Raji (cell line): ENCODE results near the gene KRAS.

ENCODE experiments used
- POLR2A ChIP-seq: IDR thresholded peaks from 2 replicates; pipeline ENCODE4 v1.6.1; 2011; ENCODE audit warnings: low read depth, low read length, control low read depth; ENCODE audit not compliant: insufficient read depth

KRAS gene

DNA sequence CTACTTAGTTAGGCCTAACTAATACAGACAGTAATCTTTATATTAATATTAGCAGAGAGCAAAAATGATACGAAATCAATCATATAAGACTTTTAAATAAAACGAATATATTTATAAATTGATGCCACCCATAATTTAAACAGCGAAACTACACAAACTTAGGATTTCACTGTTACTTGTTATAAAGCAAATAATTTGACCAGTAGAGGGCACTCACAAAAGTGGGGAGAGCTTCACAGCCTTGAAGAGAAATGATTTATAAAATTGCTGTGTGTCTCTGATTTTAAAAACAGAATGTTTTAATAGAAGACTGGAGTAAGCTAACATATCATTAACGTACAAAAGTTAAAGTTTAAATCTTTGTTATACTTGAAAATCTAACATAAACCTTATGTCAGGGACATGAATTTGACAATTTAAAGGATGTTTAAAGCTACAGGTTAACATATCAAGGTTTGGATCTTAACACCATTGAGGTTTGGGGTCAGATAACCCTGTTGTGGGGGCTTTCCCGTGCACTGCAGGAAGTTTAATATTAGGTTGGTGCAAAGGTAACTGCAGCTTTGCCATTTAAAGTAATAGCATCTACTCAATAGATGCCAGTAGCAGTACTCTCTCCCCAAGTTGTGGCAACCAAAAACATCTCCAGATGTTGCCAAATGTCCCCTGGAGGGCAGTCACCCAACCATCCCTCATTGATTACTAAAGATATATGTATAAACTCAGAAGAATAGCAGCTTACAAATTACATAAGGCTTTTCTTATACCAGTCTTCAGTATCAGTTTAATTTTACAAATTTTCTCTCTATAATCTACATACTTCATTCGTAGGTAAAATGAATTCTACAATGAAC lies 9.3 kb downstream of the KRAS start:
- no peak for TF ChIP-seq POLR2A

DNA sequence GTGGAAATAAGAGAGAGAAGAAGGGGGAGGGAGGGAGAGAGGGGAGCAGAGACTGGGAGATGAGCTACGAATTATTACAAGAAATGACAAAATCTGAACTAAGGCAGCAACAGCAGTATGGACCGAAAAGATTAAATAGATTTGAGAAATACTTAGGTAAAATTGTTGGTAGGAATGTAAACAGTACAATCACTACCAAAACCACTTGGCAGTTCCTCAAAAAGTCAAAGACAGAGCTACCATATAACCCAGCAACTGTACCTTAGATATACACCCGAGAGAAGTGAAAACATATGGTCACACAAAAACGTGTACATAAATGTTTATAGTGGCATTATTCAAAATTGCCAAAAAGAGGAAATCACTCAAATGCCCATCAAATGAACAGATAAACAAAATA lies 14.1 kb downstream of the KRAS start:
- TF ChIP-seq POLR2A: no peak

GRCh38 chr12:25236190-25236589 lies 14.5 kb downstream of the KRAS start:
- TF ChIP-seq POLR2A: no peak

DNA sequence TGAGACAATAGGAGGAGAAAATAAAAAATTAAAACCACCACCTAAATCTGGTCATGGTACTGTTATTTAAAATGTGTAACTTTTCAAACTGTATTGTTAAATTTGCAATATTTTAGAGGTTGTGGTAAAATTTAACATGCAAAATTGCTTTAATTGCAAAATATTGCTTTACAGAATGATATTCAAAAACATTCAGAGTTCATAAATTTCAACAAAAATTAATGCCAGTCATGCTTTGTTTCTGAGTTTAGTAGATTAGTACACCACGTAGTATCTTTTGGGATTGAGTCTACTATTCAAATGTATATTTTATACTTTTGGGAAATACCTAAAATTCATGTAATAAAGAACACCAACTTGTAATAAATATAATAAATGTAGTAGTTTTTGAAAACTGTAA lies 37.4 kb downstream of the KRAS start:
- TF ChIP-seq POLR2A: no peak

DNA sequence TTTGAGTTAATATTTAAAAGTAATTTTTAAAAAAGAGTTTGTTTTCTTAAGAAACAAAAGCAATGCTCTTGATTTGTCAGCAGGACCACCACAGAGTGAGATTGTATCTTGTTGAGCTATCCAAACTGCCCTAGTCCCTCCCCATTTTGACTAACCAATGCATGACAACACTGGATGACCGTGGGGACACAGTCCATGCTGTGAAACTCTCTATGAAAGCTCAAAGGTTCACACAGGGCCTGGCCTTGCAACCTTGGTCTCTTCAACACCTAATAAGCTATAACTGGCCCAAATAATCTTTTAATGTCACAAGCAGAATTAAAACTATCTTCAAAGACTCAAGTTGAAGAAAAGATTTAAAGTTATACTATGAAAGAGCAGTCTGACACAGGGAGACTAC lies 42.2 kb downstream of the KRAS start:
- TF ChIP-seq POLR2A: no peak

- no peak for TF ChIP-seq POLR2A
Measured at GRCh38 chr12:25207846-25208245, 42.9 kb downstream of the KRAS start.

DNA sequence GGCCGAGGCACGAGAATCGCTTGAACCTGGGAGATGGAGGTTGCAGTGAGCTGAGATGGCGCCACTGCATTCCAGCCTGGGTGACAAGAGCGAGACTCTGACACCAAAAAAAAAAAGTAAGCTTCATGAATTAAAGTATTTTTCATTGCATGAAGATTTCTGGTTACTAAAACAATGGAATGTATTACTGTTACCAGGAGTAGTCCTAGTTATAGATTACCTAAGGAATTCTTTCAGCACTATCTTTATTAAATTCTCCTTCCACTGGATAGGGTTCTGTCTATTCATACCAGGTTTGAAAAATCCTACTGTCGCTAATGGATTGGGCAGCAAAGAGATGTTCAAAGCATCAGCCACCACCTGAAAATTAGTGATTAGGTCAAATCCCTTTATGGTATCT lies 43.3 kb downstream of the KRAS start:
- TF ChIP-seq POLR2A: no peak

GRCh38 chr12:25202137-25202536 lies 48.6 kb downstream of the KRAS start:
- TF ChIP-seq POLR2A: no peak

DNA sequence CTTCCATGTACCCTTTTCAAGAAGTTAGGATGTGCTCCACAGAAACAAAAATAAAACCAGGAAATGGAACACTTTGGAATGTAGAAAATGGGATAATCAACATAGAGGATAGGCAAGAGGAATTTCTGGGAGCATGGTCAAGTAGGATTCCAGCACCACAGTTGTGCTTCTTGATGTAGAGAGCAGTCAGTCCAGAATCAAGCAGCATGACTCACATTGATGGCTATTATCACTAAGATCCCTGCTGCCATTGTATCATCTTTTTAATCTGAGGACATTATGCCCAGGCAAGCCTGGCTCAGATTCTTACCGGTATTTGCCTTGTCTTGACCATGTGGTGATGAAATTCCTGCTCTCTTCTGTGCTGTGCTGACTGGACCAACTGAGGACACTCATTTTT lies 50.0 kb downstream of the KRAS start:
- TF ChIP-seq POLR2A: no peak

- no peak for TF ChIP-seq POLR2A
Measured at GRCh38 chr12:25197608-25198007, 53.1 kb downstream of the KRAS start.

DNA sequence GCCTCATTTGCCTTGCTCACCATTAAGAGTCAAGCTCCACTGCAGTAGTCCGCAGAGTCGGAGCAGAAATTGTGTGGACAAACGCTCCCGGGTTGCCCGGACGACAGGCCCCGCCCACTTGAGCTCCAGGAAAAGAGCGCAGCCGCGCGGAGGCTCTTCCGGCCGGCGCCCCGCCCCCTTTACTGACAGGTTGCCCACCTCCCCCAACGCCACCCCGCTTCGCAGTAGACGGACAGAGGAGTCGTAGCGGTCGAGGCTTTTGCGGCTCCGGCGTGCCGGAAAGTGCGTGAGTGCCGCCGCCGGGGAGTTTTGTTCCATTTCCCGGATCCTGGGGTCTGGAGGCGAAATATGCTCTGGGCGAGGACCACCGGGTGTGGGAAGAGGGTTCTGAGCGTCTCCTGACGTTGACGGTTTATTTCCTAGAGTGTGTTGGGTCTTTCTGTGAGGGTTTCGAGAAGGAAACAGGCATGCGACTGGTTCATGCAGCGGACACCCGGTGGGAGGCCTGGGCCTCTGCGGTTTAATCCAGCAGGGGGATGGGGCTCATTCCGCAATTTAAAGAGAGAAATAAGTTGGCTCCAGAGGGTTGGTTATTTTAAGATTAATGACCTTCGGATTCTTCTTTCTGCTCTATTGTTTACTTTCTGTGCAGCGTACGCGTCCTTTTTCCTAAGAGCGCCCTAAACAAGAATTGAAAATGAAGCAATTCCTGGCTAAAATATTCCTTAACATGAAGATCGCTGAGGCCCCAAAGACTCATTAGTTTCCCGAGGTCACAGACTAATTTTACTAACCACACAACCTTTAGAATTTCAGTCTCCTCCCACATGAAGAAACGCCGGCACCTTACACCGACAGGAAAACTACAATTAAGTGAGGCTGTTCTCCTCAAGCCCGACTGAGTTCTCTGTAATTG lies 55.4 kb downstream of the KRAS start, which contains the start of the genes DNAI7 and ETFRF1:
Gene DNAI7 (minus strand): TSS at position 105 of the 916 bp plus-strand sequence. CDS start 82 bp downstream, at position 23.
Gene ETFRF1 (plus strand): TSS at position 182 of the 916 bp plus-strand sequence. CDS start 8,720 bp downstream, outside the sequence.
- peak; percentile 80 for TF ChIP-seq POLR2A

GRCh38 chr12:25194722-25195055 lies 56.0 kb downstream of the KRAS start:
- no peak for TF ChIP-seq POLR2A

DNA sequence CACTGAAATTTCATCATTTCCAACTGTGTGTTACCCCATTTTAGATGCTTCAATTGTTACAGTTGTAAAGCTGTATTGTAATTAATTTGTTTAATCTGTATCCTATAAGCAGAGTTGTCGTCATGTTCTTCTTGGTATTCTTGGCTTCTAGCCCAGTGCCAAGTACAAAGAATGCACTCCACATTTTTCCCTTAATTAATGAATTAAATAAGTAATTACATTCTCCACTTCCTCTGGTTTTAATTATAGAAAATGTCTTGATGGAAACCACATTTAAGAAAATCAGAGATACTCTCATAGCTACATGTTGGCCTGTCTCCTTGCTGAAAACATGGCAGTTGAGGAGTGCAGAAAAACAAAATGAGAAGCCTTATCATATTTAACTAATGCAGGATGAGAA lies 56.5 kb downstream of the KRAS start:
- TF ChIP-seq POLR2A: no peak

GRCh38 chr12:25190793-25191192 lies 59.9 kb downstream of the KRAS start:
- TF ChIP-seq POLR2A: no peak

DNA sequence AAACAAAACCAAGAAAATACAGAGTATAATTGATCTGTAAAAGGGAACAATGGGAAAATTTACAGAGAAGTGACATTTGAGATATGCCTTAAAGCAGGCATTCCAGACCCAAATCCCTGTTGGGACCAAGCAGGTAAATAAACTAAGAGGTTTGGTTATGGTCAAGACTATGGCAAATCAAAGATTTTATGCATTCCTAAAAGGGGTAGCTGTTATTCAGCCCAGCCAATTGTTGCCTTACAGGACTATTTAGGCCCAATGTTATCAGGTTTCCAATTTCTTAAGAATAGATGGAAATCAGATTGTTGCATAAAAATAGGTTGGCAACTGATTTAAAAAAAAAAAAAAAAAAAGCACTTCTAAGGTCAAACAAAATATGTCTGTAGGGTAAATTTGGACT lies 61.1 kb downstream of the KRAS start:
- no peak for TF ChIP-seq POLR2A

GRCh38 chr12:25187781-25188180 lies 62.9 kb downstream of the KRAS start:
- TF ChIP-seq POLR2A: no peak
